NOMO-1 treated with dmso at 0.1 percent for 144 hours (cell line): Measurements from ENCODE around the gene LMTK3.
"Not testable (repeated sequence)": the region's sequence is repeated elsewhere in the genome, so short reads cannot be mapped to it uniquely, and the experiment has no call there.

ENCODE experiments used
- DNase-seq: peaks from one replicate; lab custom pipeline; 2025; ENCODE audit not compliant: unreplicated experiment; lab: John Stamatoyannopoulos, UW

LMTK3 gene

GRCh38 chr19:48539503-48540096 lies 28.0 kb upstream of the LMTK3 start:
- DNase-seq: no peak

GRCh38 chr19:48538057-48538456 lies 26.4 kb upstream of the LMTK3 start:
- not testable (repeated sequence) for DNase-seq

- no peak for DNase-seq
Observed at GRCh38 chr19:48537541-48537940, 25.9 kb upstream of the LMTK3 start.

GRCh38 chr19:48533770-48534169 lies 22.1 kb upstream of the LMTK3 start:
- DNase-seq: no peak

- no peak for DNase-seq
Observed at GRCh38 chr19:48530770-48531169, 19.1 kb upstream of the LMTK3 start.

GRCh38 chr19:48530066-48530720 lies 18.6 kb upstream of the LMTK3 start:
- DNase-seq: no peak

- DNase-seq: no peak
Observed at GRCh38 chr19:48529156-48529555, 17.5 kb upstream of the LMTK3 start.

DNA sequence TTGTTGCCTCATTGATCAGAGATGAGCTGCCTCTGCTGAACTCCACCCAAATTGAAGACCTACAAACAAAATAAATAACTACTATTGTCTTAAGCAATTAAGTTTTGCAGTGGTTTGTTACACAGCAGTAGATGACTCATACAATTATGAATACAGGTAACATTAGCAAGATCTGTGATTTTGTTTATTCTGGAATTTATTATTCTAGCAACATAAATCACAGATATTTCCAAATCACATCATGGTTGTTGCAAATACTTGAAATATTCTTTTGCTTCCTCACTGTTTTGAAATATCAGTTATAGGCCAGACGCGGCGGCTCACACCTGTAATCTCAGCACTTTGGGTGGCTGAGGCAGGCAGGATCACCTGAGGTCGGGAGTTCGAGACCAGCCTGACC lies 13.1 kb upstream of the LMTK3 start:
- DNase-seq: no peak

DNA sequence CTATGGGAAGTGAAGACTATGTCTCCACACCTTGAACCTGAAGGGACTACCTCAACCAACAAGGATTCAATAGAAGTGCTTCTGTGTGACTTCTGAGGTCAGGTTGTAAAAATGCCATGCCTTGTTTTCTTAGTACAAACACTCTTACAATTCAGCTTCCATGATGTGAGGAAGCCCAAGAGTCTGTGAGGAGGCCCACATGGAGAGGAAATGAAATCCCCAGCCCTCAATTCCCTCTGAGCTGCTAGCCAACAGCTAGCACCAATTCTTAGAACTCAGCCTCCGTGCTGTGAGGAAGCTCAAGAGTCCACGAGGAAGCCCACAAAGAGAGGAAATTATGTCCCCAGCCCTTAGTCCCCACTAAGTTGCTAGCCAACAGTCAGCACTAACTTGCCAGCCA lies 12.6 kb upstream of the LMTK3 start:
- no peak for DNase-seq

DNA sequence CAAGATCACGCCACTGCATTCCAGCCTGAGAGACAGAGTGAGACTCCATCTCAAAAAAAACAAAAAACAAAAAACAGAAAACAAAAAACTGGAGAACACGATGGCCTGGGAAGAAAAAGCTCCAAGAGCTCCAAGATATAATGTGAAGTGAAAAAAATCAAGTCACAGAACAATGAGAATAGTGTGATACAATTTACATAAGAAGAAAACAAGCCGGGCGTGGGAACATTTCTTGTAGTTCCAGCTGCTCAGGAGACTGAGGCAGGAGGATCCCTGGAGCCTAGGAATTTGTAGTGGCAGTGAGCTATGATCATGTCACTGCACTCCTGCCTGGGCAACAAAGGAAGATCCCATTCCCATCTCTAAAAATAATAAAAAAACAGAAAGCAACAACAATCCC lies 8.5 kb upstream of the LMTK3 start:
- DNase-seq: no peak

DNA sequence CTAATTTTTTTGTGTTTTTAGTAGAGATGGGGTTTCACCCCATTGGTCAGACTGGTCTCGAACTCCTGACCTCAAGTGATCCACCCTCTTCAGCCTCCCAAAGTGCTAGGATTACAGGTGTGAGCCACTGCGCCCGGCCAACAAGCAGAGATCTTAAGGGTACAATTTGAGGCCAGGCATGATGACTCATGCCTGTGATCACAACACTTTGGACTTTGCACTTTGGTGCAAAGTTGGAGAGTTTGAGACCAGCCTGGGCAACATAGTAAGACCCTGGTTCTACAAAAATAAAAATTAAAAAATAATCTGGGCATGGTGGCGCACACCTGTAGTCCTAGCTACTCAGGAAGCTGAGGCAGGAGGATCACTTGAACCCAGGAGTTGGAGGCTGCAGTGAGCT lies 7.8 kb upstream of the LMTK3 start:
- DNase-seq: not testable (repeated sequence)

GRCh38 chr19:48518207-48518606 lies 6.6 kb upstream of the LMTK3 start:
- DNase-seq: no peak

- DNase-seq: no peak
Observed at GRCh38 chr19:48516536-48516935, 4.9 kb upstream of the LMTK3 start.

DNA sequence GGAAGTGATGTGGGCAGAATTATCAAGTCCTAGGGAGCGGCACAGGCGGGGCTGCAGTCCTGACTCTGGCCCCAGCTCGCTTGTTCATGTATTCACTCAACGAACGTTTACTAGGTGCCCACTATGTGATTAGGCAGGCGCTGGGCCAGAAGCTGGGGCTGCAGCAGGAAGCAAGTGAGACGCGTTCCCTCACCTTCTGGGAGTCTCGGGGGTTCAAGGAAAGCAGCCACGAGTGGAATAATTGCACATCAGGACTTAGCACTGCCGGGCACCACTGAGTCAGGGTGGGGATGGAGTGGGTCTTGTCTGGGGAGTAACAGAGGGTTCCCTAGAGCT lies 2.5 kb upstream of the LMTK3 start:
- no peak for DNase-seq

GRCh38 chr19:48513289-48514122 lies 1.9 kb upstream of the LMTK3 start:
- peak; percentile 71 for DNase-seq

- no peak for DNase-seq
Observed at GRCh38 chr19:48512504-48513288, 1.1 kb upstream of the LMTK3 start.

- no peak for DNase-seq
Observed at GRCh38 chr19:48511321-48511731, 309 bp downstream of the LMTK3 start.

DNA sequence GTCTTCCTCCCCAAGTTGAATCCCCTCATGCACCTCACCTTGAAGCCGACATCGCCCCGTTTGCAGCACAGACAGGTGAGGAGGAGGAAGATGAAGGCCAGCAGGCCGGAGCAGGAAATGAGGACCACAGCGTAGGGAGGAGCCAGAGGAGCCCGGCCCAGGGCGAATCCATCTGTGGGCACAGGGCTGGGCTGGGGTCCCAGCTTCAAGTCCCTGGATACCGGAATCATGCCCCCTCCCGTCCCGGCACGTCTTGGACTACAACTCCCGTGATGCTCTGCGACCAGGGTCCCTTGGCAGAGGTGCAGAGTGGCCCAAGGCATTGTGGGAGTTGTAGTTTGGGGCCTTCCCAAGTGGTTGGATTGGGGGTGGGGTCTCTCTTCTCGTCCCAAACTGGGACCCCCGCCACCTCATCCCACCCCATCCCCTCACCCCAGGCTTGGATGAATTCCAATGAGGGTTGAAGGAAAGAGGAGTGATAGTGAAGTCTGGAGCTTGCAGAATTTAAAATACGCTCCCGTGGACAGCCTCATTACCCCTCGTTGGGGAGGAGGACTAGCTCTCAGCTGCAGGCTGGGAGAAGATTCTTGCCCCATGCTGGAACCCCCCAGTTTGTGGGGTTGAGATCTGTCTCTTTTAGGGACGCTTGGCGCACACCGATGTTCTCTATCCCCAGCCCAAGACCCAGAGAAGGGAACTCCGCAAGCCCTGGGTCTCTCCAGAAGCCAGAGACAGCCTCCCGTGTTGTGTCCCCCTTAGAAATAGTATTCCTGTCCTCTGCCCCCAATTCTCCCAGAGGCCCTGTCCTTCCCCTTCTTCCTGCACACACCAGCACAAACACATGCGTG lies 990 bp downstream of the LMTK3 start:
- peak; percentile 34 for DNase-seq

GRCh38 chr19:48509467-48510194 lies 2.0 kb downstream of the LMTK3 start:
- no peak for DNase-seq
